ENCODE data around the gene ITPR2. TPM values are rescaled to one million over a fixed set of nuclear protein-coding genes. Genes with fewer than 3 reads are reported as not detected.

ITPR2 gene
- total and polyA plus RNA-seq, 4 donors: 11.7 to 93.3 (median 35.4) TPM

- H3K9me3 ChIP-seq (ENCODE audit: control insufficient read depth in 4 of 4, low read length in 3 of 4): peaks cover 0 to 2% (median 0%) of the 10 kb centered on the region in 4 donors
- 79% methylated on average over 3 of the region's 3 CpGs for WGBS
- H3K36me3 ChIP-seq (ENCODE audit: control insufficient read depth in 4 of 4, insufficient read depth in 3 of 4, low read depth in 1 of 4, low read length in 3 of 4): peaks cover 0 to 7% (median 3%) of the 10 kb centered on the region in 4 donors
- TF ChIP-seq MAX (IDR thresholded peaks at IDR 0.05): no peak
- no peak for TF ChIP-seq FOXA1 (IDR thresholded peaks at IDR 0.05)
- no peak for TF ChIP-seq FOXA2 (IDR thresholded peaks at IDR 0.05)
- TF ChIP-seq HNF4G (IDR thresholded peaks at IDR 0.05): no peak
- no peak for TF ChIP-seq GABPA (IDR thresholded peaks at IDR 0.05 in 1 of 2, conservative IDR thresholded peaks at IDR 0.05 in 1 of 2)
- TF ChIP-seq, protein P1, sequence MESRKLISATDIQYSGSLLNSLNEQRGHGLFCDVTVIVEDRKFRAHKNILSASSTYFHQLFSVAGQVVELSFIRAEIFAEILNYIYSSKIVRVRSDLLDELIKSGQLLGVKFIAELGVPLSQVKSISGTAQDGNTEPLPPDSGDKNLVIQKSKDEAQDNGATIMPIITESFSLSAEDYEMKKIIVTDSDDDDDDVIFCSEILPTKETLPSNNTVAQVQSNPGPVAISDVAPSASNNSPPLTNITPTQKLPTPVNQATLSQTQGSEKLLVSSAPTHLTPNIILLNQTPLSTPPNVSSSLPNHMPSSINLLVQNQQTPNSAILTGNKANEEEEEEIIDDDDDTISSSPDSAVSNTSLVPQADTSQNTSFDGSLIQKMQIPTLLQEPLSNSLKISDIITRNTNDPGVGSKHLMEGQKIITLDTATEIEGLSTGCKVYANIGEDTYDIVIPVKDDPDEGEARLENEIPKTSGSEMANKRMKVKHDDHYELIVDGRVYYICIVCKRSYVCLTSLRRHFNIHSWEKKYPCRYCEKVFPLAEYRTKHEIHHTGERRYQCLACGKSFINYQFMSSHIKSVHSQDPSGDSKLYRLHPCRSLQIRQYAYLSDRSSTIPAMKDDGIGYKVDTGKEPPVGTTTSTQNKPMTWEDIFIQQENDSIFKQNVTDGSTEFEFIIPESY (IDR thresholded peaks at IDR 0.05): no peak
- no peak for TF ChIP-seq RAD21 (IDR thresholded peaks at IDR 0.05)
- no peak for TF ChIP-seq ATF3 (IDR thresholded peaks at IDR 0.05)
- TF ChIP-seq YY1 (IDR thresholded peaks at IDR 0.05): no peak
- no peak for TF ChIP-seq TAF1 (conservative IDR thresholded peaks at IDR 0.05)
- TF ChIP-seq CTCF (IDR thresholded peaks at IDR 0.05; ENCODE audit: low read depth, low read length, missing input control): no peak
- TF ChIP-seq RXRA (IDR thresholded peaks at IDR 0.05): no peak
- TF ChIP-seq REST (IDR thresholded peaks at IDR 0.05): no peak
- TF ChIP-seq SP1 (IDR thresholded peaks at IDR 0.05): no peak
- no peak for TF ChIP-seq JUND (IDR thresholded peaks at IDR 0.05)
- no peak for TF ChIP-seq HNF4A (conservative IDR thresholded peaks at IDR 0.05)
- no peak for TF ChIP-seq EGR1 (IDR thresholded peaks at IDR 0.05; ENCODE audit: low read depth in 2 of 2)
- TF ChIP-seq NR2F2 (IDR thresholded peaks at IDR 0.05): no peak
- no peak overlapping the region for H3K27ac ChIP-seq (ENCODE audit: low read depth in 1 of 2, low read length in 2 of 2)
- no peaks in the 10 kb centered on the region for H3K27me3 ChIP-seq (ENCODE audit: control insufficient read depth in 4 of 4, insufficient read depth in 4 of 4, low read length in 3 of 4)
- H3K4me1 ChIP-seq (ENCODE audit: control insufficient read depth in 4 of 4, insufficient read depth in 4 of 4, low read length in 3 of 4): peaks cover 0 to 2% (median 0%) of the 10 kb centered on the region in 4 donors
- no peak for DNase-seq (ENCODE audit: low spot score)
- no peak overlapping the region for H3K4me3 ChIP-seq (ENCODE audit: low read depth in 1 of 3, low read length in 3 of 3)
- H3K9ac ChIP-seq (ENCODE audit: low read depth in 1 of 2, low read length in 2 of 2): no peak overlapping the region
Observed at GRCh38 chr12:26782372-26783130, 50.4 kb downstream of the ITPR2 start.
